H9 (cell line): Measurements from ENCODE around the gene LMF1. TPM values are rescaled to one million over a fixed set of nuclear protein-coding genes. Genes with fewer than 3 reads are reported as not detected.

Experiments used
- DNase-seq: peaks from one replicate; pipeline ENCODE4 v3.0.0-alpha.2; 2017
- H2AFZ ChIP-seq: one replicate; pipeline ENCODE4 v1.6.1; 2013; ENCODE audit warnings: mild to moderate bottlenecking, low read length, control low read depth, moderate library complexity
- H2AK5ac ChIP-seq: 2 replicates; pipeline ENCODE4 v1.6.1; 2013; ENCODE audit warnings: low read length, control low read depth, mixed read lengths; ENCODE audit not compliant: insufficient read length
- H2BK120ac ChIP-seq: one replicate; pipeline ENCODE4 v1.6.1; 2013; ENCODE audit warnings: low read depth, mild to moderate bottlenecking, low read length, control low read depth, inconsistent platforms; ENCODE audit not compliant: poor library complexity, severe bottlenecking
- H2BK12ac ChIP-seq: 2 replicates; pipeline ENCODE4 v1.6.1; 2013; ENCODE audit warnings: low read length, control low read depth, mixed read lengths, low read depth; ENCODE audit not compliant: insufficient read length
- H2BK15ac ChIP-seq: 2 replicates; pipeline ENCODE4 v1.6.1; 2013; ENCODE audit warnings: low read depth, low read length, control low read depth
- H2BK20ac ChIP-seq: one replicate; pipeline ENCODE4 v1.6.1; 2013; ENCODE audit warnings: low read depth, mild to moderate bottlenecking, low read length, control low read depth, inconsistent platforms; ENCODE audit not compliant: poor library complexity, severe bottlenecking
- H2BK5ac ChIP-seq: 2 replicates; pipeline ENCODE4 v1.6.1; 2013; ENCODE audit warnings: low read length, control low read depth, mixed read lengths; ENCODE audit not compliant: insufficient read length
- H3K14ac ChIP-seq: 2 replicates; pipeline ENCODE4 v1.6.1; 2013; ENCODE audit warnings: low read length, control low read depth; ENCODE audit not compliant: insufficient read depth
- H3K18ac ChIP-seq: 2 replicates; pipeline ENCODE4 v1.6.1; 2013; ENCODE audit warnings: low read depth, mild to moderate bottlenecking, mixed read lengths, low read length, control low read depth; ENCODE audit not compliant: insufficient read length
- H3K23ac ChIP-seq: 2 replicates; pipeline ENCODE4 v1.6.1; 2013; ENCODE audit warnings: low read length, control low read depth, mixed read lengths, low read depth; ENCODE audit not compliant: insufficient read length
- H3K23me2 ChIP-seq: 2 replicates; pipeline ENCODE4 v1.6.1; 2013; ENCODE audit warnings: low read depth, mild to moderate bottlenecking, mixed read lengths, low read length, control low read depth; ENCODE audit not compliant: insufficient read length, poor library complexity, severe bottlenecking
- H3K27ac ChIP-seq: 2 replicates; pipeline ENCODE4 v1.5.1; 2013; ENCODE audit warnings: low read length, control low read depth, mixed read lengths, low read depth; ENCODE audit not compliant: insufficient read length
- H3K27me3 ChIP-seq: 2 replicates; pipeline ENCODE4 v1.6.1; 2013; ENCODE audit warnings: low read length, control low read depth, inconsistent platforms; ENCODE audit not compliant: insufficient read depth
- H3K4ac ChIP-seq: 2 replicates; pipeline ENCODE4 v1.6.1; 2013; ENCODE audit warnings: low read depth, mild to moderate bottlenecking, control low read depth, inconsistent platforms, low read length, moderate library complexity
- H3K4me1 ChIP-seq: 2 replicates; pipeline ENCODE4 v1.6.1; 2013; ENCODE audit warnings: low read length, control low read depth, inconsistent platforms; ENCODE audit not compliant: insufficient read depth
- H3K4me2 ChIP-seq: 2 replicates; pipeline ENCODE4 v1.6.1; 2013; ENCODE audit warnings: low read length, control low read depth, mixed read lengths; ENCODE audit not compliant: insufficient read length, insufficient read depth
- H3K56ac ChIP-seq: 2 replicates; pipeline ENCODE4 v1.6.1; 2013; ENCODE audit warnings: low read depth, mild to moderate bottlenecking, mixed read lengths, low read length, control low read depth; ENCODE audit not compliant: insufficient read length
- H3K79me1 ChIP-seq: 2 replicates; pipeline ENCODE4 v1.6.1; 2013; ENCODE audit warnings: low read depth, mild to moderate bottlenecking, moderate library complexity, low read length, control low read depth, inconsistent platforms; ENCODE audit not compliant: insufficient read depth, poor library complexity, severe bottlenecking
- H3K79me2 ChIP-seq: 2 replicates; pipeline ENCODE4 v1.6.1; 2013; ENCODE audit warnings: low read length, control low read depth, inconsistent platforms; ENCODE audit not compliant: insufficient read depth
- H3K9ac ChIP-seq: 2 replicates; pipeline ENCODE4 v1.6.1; 2013; ENCODE audit warnings: low read length, control low read depth, mixed read lengths; ENCODE audit not compliant: insufficient read length; ENCODE audit errors: extremely low read depth
- H3K9me3 ChIP-seq: one replicate; pipeline ENCODE4 v1.6.1; 2013; ENCODE audit warnings: low read depth, low read length, inconsistent platforms; ENCODE audit not compliant: control insufficient read depth
- H3T11ph ChIP-seq: one replicate; pipeline ENCODE4 v1.6.1; 2013; ENCODE audit warnings: mild to moderate bottlenecking, low read length, control low read depth, inconsistent platforms
- H4K20me1 ChIP-seq: one replicate; pipeline ENCODE4 v1.6.1; 2013; ENCODE audit not compliant: control insufficient read depth, insufficient read length, insufficient read depth
- H4K5ac ChIP-seq: 2 replicates; pipeline ENCODE4 v1.6.1; 2013; ENCODE audit warnings: low read depth, mild to moderate bottlenecking, mixed read lengths, low read length, control low read depth; ENCODE audit not compliant: insufficient read length
- H4K8ac ChIP-seq: replicated peaks from 2 replicates; pipeline ENCODE4 v1.6.1; 2013; ENCODE audit warnings: low read length, control low read depth, mixed read lengths, low read depth; ENCODE audit not compliant: insufficient read length
- H4K91ac ChIP-seq: 2 replicates; pipeline ENCODE4 v1.6.1; 2013; ENCODE audit warnings: low read depth, mild to moderate bottlenecking, moderate library complexity, mixed read lengths, low read length, control low read depth; ENCODE audit not compliant: insufficient read length
- H3K27ac Mint-ChIP-seq, 3 experiments: 2 replicates in 2 of 3; 3 replicates in 1 of 3; pipeline ENCODE4 v1.8.0; 2020 to 2021; ENCODE audit warnings: mixed read lengths in 3 of 3, mild to moderate bottlenecking in 1 of 3, moderate library complexity in 1 of 3
- H3K27me3 Mint-ChIP-seq: 2 replicates; pipeline ENCODE4 v1.8.0; 2021; ENCODE audit warnings: low read depth, mild to moderate bottlenecking, moderate library complexity, mixed read lengths
- H3K36me3 Mint-ChIP-seq, 3 experiments: 2 replicates in 2 of 3; 3 replicates in 1 of 3; pipeline ENCODE4 v1.8.0; 2020 to 2021; ENCODE audit warnings: low read depth in 3 of 3, mixed read lengths in 3 of 3; ENCODE audit not compliant: insufficient read depth in 1 of 3
- H3K4me1 Mint-ChIP-seq, 2 experiments: 2 replicates each; pipeline ENCODE4 v1.8.0; 2020; ENCODE audit warnings: mixed read lengths in 2 of 2
- H3K4me3 Mint-ChIP-seq, 2 experiments: 2 replicates in 1 of 2; 3 replicates in 1 of 2; pipeline ENCODE4 v1.8.0; 2020 to 2021; ENCODE audit warnings: mild to moderate bottlenecking in 2 of 2, mixed read lengths in 2 of 2, moderate library complexity in 1 of 2
- H3K9me3 Mint-ChIP-seq, 2 experiments: 2 replicates in 1 of 2; 3 replicates in 1 of 2; pipeline ENCODE4 v1.8.0; 2020; ENCODE audit warnings: mild to moderate bottlenecking in 2 of 2, mixed read lengths in 2 of 2, moderate library complexity in 1 of 2
- CTCF ChIP-seq: fragments of 200-600 bp; sonication (generic); conservative IDR thresholded peaks from 3 replicates; pipeline ENCODE4 v1.8.0; 2021; ENCODE audit warnings: antibody characterized with exemption, mild to moderate bottlenecking
- WGBS: extraction: QIAGEN DNeasy Blood & Tissue Kit; methylation state at CpG from one replicate; pipeline ENCODE4 v1.1.7; 2013; ENCODE audit warnings: missing lambda C conversion rate, low lambda C conversion rate, mixed read lengths; ENCODE audit not compliant: insufficient read length; ENCODE audit errors: extremely low coverage; 5-methylcytosine and 5-hydroxymethylcytosine counted together
- total RNA-seq: library from RNA; stranded (reverse); gene quantifications from 2 replicates; pipeline ENCODE4 v1.2.1, GENCODE V29; 2021

LMF1 gene
- total RNA-seq, 1 experiment from 2014 or later = 7.1 TPM

GRCh38 chr16:909281-910000, 61.3 kb downstream of the LMF1 start:
- Mint-ChIP-seq H3K4me3 (no peak overlapping the region; a peak in 1 of 5 replicates), H3K4me1 (0 out of 4 replicates have a peak, but pooled peaks cover 2 to 3% of the 10 kb centered on the region in 2 experiments), H3K36me3 (peaks cover 9 to 18% (median 14%) of the 10 kb centered on the region in 3 experiments; a peak in 6 of 7 replicates), H3K27ac (peak overlapping the region in 2 of 3 experiments; percentile 25 to 55; a peak in 2 of 7 replicates), H3K9me3 (peaks cover 17 to 21% of the 10 kb centered on the region in 2 experiments), H3K27me3 (no peaks in the 10 kb centered on the region; the same call in 1 of the 2 replicates)
- no peak overlapping the region for H3K4me2 ChIP-seq
- no peaks in the 10 kb centered on the region for H3K79me1 ChIP-seq
- no peaks in the 10 kb centered on the region for H3K4me1 ChIP-seq
- H2BK120ac ChIP-seq = no peak overlapping the region
- H3T11ph ChIP-seq = no peak overlapping the region
- H2BK5ac ChIP-seq = no peak overlapping the region
- H2BK12ac ChIP-seq = no peak overlapping the region
- H3K56ac ChIP-seq = no peak overlapping the region
- H4K20me1 ChIP-seq = no peaks in the 10 kb centered on the region
- no CpG with 5 or more reads among the region's 45 CpGs for WGBS
- no peak overlapping the region for H3K27ac ChIP-seq
- no peaks in the 10 kb centered on the region for H3K23me2 ChIP-seq
- H3K9me3 ChIP-seq = no peaks in the 10 kb centered on the region
- H3K9ac ChIP-seq = no peak overlapping the region
- no peak overlapping the region for H2AFZ ChIP-seq
- no peak overlapping the region for H3K14ac ChIP-seq
- no peak overlapping the region for H4K5ac ChIP-seq
- no peak overlapping the region for H2BK15ac ChIP-seq
- DNase-seq = no peak
- H3K18ac ChIP-seq = peak overlapping the region; percentile 5
- H3K23ac ChIP-seq = no peak overlapping the region
- H2AK5ac ChIP-seq = no peak overlapping the region
- H3K27me3 ChIP-seq = no peaks in the 10 kb centered on the region
- no peak overlapping the region for H4K91ac ChIP-seq
- no peak overlapping the region for H2BK20ac ChIP-seq
- H3K4ac ChIP-seq = no peak overlapping the region
- no peaks in the 10 kb centered on the region for H3K79me2 ChIP-seq
- no peak for TF ChIP-seq CTCF
- H4K8ac ChIP-seq = no peak overlapping the region
